CD4-positive, alpha-beta T cell (primary cell): ENCODE measurements around the gene SDK2. TPM values are rescaled to one million over a fixed set of nuclear protein-coding genes. Genes with fewer than 3 reads are reported as not detected.

Experiments used
- ATAC-seq: fragments of 200-7000 bp; cut with Tn5 transposase; one replicate; pipeline ENCODE4 v1.10.0; 2022; ENCODE audit warnings: mild to moderate bottlenecking; ENCODE audit not compliant: poor library complexity
- CTCF ChIA-PET: fragments of 350-600 bp; sonication (Branson Sonifier 250); formaldehyde crosslinking; loops from one replicate; lab custom pipeline; 2021; ENCODE audit warnings: antibody characterized with exemption, inconsistent platforms; lab: Charles Lee
- POLR2A ChIA-PET: fragments of 350-600 bp; sonication (Branson Sonifier 250); formaldehyde crosslinking; loops from one replicate; lab custom pipeline; 2021; ENCODE audit warnings: antibody characterized with exemption, inconsistent platforms; lab: Charles Lee
- DNase-seq, 14 experiments: peaks; one replicate each; pipeline ENCODE4 v3.0.0-alpha.2; 2013 to 2020; ENCODE audit warnings: mixed read lengths in 2 of 14
- H3K27ac ChIP-seq, 2 donors: one replicate each; pipeline versions ENCODE4 v1.5.1 to v1.7.0; 2013; ENCODE audit warnings: low read length in 2 of 2, low read depth in 1 of 2, mild to moderate bottlenecking in 1 of 2
- H3K27me3 ChIP-seq, 2 experiments: 1 replicate in 1 of 2; 2 replicates in 1 of 2; pipeline versions ENCODE4 v1.6.1 to v1.7.0; 2013; ENCODE audit warnings: low read length in 2 of 2, control low read depth in 1 of 2, mild to moderate bottlenecking in 1 of 2, moderate library complexity in 1 of 2; ENCODE audit not compliant: insufficient read depth in 2 of 2, control insufficient read depth in 1 of 2
- H3K36me3 ChIP-seq: one replicate; pipeline ENCODE4 v1.6.1; 2013; ENCODE audit warnings: low read length, control low read depth; ENCODE audit not compliant: insufficient read depth
- H3K4me1 ChIP-seq: one replicate; pipeline ENCODE4 v1.6.1; 2013; ENCODE audit warnings: low read length, control low read depth; ENCODE audit not compliant: insufficient read depth
- H3K4me3 ChIP-seq: one replicate; pipeline ENCODE4 v1.5.1; 2013; ENCODE audit warnings: mild to moderate bottlenecking, low read length, moderate library complexity
- H3K9me3 ChIP-seq, 2 experiments: 1 replicate in 1 of 2; 2 replicates in 1 of 2; pipeline versions ENCODE4 v1.6.1 to v1.7.0; 2013; ENCODE audit warnings: low read length in 2 of 2, mild to moderate bottlenecking in 2 of 2, control low read depth in 1 of 2, moderate library complexity in 1 of 2; ENCODE audit not compliant: control insufficient read depth in 1 of 2, insufficient read depth in 1 of 2
- H3K27ac Mint-ChIP-seq: one replicate; pipeline ENCODE4 v1.8.0; 2020; ENCODE audit warnings: mixed read lengths
- H3K27me3 Mint-ChIP-seq: one replicate; pipeline ENCODE4 v1.8.0; 2021; ENCODE audit warnings: mixed read lengths
- H3K36me3 Mint-ChIP-seq: one replicate; pipeline ENCODE4 v1.8.0; 2021; ENCODE audit warnings: low read depth, mixed read lengths
- H3K4me1 Mint-ChIP-seq: one replicate; pipeline ENCODE4 v1.8.0; 2021; ENCODE audit warnings: low read depth, mixed read lengths
- H3K4me3 Mint-ChIP-seq: one replicate; pipeline ENCODE4 v1.8.0; 2020; ENCODE audit warnings: mild to moderate bottlenecking, mixed read lengths
- H3K9me3 Mint-ChIP-seq: one replicate; pipeline ENCODE4 v1.8.0; 2020; ENCODE audit warnings: mixed read lengths
- intact Hi-C, 2 experiments: fragments of 100-400 bp; cut with DNase I in 1 of 2; cut with micrococcal nuclease in 1 of 2; formaldehyde crosslinking; loops; one replicate each; pipeline versions ENCODE4 v1.15.1 to v1.9.0; 2023 to 2025; cut with DNase I, micrococcal nuclease
- total RNA-seq, 174 experiments: library from RNA in 2 of 174; stranded (reverse) in 2 of 174; gene quantifications; one replicate each; pipeline ENCODE4 v1.2.3 and lab custom pipeline; 2021 to 2026
- TF ChIP-seq, protein P1 (sequence below): fragments of 200-600 bp; IDR thresholded peaks from one replicate; pipeline ENCODE4 v1.8.0; 2022; ENCODE audit warnings: antibody characterized with exemption, mild to moderate bottlenecking

The SDK2 gene
- total RNA-seq, 2 experiments from 2014 or later, result 8.1 to 8.2 TPM

DNA sequence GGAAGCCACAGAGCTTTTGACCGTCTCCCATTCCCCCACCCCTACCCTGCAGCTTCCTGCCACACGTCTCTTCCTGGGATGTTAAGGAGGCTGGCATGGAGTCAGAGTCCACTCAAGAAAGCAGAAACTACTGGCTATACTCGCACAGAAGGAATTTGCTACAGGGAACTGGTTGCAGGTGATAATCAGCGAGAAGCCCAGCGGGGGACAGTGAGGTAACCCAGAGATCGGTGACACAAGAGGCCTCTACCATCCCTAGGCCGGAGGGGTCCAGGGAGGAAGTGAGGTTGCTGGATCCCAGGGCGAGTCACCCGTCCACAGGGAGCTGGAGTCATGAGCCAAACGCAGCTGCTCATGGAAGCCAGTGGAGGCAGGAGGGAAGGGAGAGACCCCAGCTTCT is 93.7 kb downstream of the SDK2 start:
- peaks cover 0 to 7% of the 10 kb centered on the region in 2 experiments for H3K9me3 ChIP-seq
- no peak overlapping the region for H3K27ac ChIP-seq
- intact Hi-C loops, result no loop called here
- no peak for ATAC-seq
- H3K4me3 ChIP-seq, result no peak overlapping the region
- TF ChIP-seq, protein P1, sequence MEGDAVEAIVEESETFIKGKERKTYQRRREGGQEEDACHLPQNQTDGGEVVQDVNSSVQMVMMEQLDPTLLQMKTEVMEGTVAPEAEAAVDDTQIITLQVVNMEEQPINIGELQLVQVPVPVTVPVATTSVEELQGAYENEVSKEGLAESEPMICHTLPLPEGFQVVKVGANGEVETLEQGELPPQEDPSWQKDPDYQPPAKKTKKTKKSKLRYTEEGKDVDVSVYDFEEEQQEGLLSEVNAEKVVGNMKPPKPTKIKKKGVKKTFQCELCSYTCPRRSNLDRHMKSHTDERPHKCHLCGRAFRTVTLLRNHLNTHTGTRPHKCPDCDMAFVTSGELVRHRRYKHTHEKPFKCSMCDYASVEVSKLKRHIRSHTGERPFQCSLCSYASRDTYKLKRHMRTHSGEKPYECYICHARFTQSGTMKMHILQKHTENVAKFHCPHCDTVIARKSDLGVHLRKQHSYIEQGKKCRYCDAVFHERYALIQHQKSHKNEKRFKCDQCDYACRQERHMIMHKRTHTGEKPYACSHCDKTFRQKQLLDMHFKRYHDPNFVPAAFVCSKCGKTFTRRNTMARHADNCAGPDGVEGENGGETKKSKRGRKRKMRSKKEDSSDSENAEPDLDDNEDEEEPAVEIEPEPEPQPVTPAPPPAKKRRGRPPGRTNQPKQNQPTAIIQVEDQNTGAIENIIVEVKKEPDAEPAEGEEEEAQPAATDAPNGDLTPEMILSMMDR, result no peak
- POLR2A ChIA-PET, result interaction anchor here (3.1 kb wide), 1 partner anchor 17 kb away, joined by 11 read pairs; no protein-coding TSS in a partner anchor
- Mint-ChIP-seq H3K9me3 (no peaks in the 10 kb centered on the region), H3K4me3 (no peak overlapping the region), H3K4me1 (peaks cover 39% of the 10 kb centered on the region), H3K27me3 (no peaks in the 10 kb centered on the region), H3K36me3 (no peaks in the 10 kb centered on the region), H3K27ac (no peak overlapping the region)
- H3K36me3 ChIP-seq, result no peaks in the 10 kb centered on the region
- DNase-seq, result no peak
- no peaks in the 10 kb centered on the region for H3K27me3 ChIP-seq
- H3K4me1 ChIP-seq, result peaks cover 4% of the 10 kb centered on the region
- CTCF ChIA-PET, result no interaction called here

DNA sequence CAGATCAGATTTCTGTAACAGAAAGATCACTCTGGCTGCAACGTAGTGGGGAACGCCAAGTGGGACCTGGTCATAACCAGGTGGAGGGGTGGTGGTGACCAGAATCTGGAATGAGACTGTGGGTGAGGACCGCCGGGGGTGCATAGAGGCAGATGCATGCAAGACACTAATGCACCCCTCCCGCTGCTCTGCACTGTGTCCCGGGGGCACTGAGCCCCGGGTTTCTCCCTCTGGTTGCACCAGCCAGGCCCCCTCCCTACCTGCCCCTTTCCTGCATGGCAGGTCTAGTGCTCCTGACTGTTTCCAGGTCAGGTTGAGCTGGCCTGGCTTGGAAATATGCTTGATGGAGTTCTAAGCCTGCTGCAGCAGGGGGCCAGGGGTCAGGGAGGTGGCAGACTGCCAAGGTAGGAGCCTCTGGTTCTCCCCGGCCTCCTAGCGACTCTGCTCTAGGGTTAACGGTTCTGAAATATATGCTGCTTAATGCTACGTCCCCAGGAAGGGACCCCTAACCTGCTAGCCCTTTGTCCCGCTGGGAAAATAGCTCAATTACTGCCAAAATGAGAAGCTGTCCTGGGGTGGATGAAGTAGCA is 94.3 kb downstream of the SDK2 start:
- Histone ChIP-seq H3K9me3 (peaks cover 0 to 4% of the 10 kb centered on the region in 2 experiments), H3K27ac (no peak overlapping the region), H3K27me3 (no peaks in the 10 kb centered on the region), H3K36me3 (no peaks in the 10 kb centered on the region), H3K4me1 (peaks cover 4% of the 10 kb centered on the region), H3K4me3 (no peak overlapping the region)
- Mint-ChIP-seq H3K27me3 (no peaks in the 10 kb centered on the region), H3K9me3 (no peaks in the 10 kb centered on the region), H3K4me3 (no peak overlapping the region), H3K36me3 (no peaks in the 10 kb centered on the region), H3K4me1 (peaks cover 42% of the 10 kb centered on the region), H3K27ac (no peak overlapping the region)
- ATAC-seq, result no peak
- CTCF ChIA-PET, result no interaction called here
- intact Hi-C loops, result loop anchor here in 1 of 2 experiments (10.0 kb wide), 1 partner anchor 45 kb away; no protein-coding TSS in a partner anchor
- POLR2A ChIA-PET, result no interaction called here
- DNase-seq, result no peak
- TF ChIP-seq, protein P1, result no peak

DNA sequence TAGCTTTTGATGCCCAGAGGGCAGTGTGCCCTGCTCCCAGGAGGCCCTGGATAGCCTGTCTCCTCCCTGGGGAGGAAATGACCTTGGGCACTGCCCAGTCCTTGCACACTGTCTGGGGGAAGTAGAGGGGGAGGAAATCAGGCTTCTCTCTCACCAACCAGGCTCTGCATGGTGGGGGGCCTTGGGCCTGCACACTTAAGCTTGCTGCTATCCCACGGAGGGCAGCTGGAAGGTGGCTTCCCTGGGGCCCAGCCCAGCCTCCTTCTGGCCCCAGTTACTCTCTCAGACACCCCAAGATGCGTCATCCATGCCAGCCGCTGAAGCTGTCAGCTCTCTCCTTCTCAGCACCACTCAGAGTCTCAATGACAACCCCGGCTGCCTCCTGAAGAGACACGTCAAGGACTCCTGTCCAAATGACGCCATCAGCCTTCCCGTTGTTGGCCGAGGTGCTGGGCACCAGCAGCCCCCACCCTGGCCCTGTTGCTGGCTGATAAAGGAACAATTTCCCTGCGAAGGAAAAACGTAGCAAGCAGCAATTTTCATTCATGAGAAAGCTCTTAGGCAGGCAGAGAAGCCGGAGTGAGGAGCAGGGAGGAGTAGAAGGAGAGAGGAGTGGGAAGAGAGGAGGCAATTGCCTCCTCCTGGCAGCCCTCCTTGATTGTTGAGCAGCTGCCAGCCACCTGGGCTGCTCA is 95.5 kb downstream of the SDK2 start:
- H3K4me3 ChIP-seq, result no peak overlapping the region
- H3K27ac ChIP-seq, result no peak overlapping the region
- TF ChIP-seq, protein P1, result no peak
- DNase-seq (no peak), ATAC-seq (no peak)
- ChIA-PET POLR2A (no interaction called here), CTCF (no interaction called here)
- H3K27me3 ChIP-seq, result no peaks in the 10 kb centered on the region
- no peaks in the 10 kb centered on the region for H3K27me3 Mint-ChIP-seq
- no peak overlapping the region for H3K4me3 Mint-ChIP-seq
- H3K27ac Mint-ChIP-seq, result no peak overlapping the region
- peaks cover 38% of the 10 kb centered on the region for H3K4me1 Mint-ChIP-seq
- H3K9me3 ChIP-seq, result no peaks in the 10 kb centered on the region
- H3K36me3 Mint-ChIP-seq, result no peaks in the 10 kb centered on the region
- peaks cover 4% of the 10 kb centered on the region for H3K4me1 ChIP-seq
- no peaks in the 10 kb centered on the region for H3K36me3 ChIP-seq
- intact Hi-C loops, result loop anchor here in 1 of 2 experiments (10.0 kb wide), 1 partner anchor 46 kb away; no protein-coding TSS in a partner anchor
- no peaks in the 10 kb centered on the region for H3K9me3 Mint-ChIP-seq
